Stimulated activated memory B cell treated with anti-CD40 and anti-IgM and Interleukin-4, amounts not matched to agents 10 μg/mL and 1 μg/mL and 100 μg/mL, for 72 hours (primary cell): ENCODE measurements around the gene CSTA.

ENCODE experiments used
- ATAC-seq: fragments of 150-1000 bp; cut with Tn5 transposase; 2 replicates; pipeline ENCODE4 v1.10.0; 2021
- H3K27ac Mint-ChIP-seq: one replicate; pipeline ENCODE4 v1.8.0; 2022; ENCODE audit warnings: mild to moderate bottlenecking, mixed read lengths
- H3K27me3 Mint-ChIP-seq: one replicate; pipeline ENCODE4 v1.8.0; 2022; ENCODE audit warnings: mixed read lengths
- H3K36me3 Mint-ChIP-seq: one replicate; pipeline ENCODE4 v1.8.0; 2022; ENCODE audit warnings: mixed read lengths
- H3K4me1 Mint-ChIP-seq: one replicate; pipeline ENCODE4 v1.8.0; 2022; ENCODE audit warnings: mixed read lengths
- H3K4me3 Mint-ChIP-seq: one replicate; pipeline ENCODE4 v1.8.0; 2022; ENCODE audit warnings: mild to moderate bottlenecking, moderate library complexity, mixed read lengths
- H3K9me3 Mint-ChIP-seq: one replicate; pipeline ENCODE4 v1.8.0; 2022; ENCODE audit warnings: mixed read lengths

Gene CSTA

DNA sequence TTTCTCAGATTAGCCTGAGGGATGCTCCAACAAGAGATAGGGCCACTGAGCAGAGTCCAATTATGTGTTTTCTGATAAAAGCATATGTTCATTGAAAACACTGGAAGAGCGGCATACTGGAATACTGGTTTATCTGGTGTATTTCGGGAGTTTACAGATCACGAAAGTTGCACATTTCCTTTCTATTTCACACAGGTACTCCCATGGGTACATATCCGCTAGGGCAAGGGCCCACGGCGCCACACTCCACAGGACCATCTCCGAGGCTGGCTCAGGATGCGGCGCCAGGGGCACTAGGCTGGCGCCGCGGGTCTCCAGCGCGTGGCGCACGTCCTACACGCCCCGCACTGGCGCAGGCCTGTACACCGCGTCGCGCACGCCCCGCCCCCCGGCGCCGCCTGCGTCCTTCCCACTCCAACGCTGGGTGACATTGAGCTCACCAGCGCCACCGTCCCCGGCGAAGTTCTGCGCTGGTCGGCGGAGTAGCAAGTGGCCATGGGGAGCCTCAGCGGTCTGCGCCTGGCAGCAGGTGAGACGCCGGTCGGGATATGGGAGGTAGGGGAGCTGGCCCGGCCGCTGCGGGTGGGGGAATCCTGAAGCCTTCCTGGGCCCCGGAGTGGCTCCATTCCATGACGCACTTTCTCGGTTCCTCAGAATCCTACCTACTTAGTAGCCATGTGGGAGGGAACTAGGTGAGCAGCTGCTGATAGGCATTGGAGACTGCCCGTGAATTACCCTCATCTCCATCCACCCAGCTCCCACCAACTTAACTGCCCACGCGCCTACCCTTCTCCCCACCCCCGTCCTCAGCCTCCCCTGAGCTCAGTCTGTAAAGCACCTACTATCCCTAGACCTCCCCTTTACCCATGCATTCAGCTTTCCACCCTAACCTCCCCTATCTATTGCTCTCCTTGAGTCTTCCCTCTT lies 59.0 kb downstream of the CSTA start, which contains the start of gene FAM162A:
Gene FAM162A (plus strand): TSS at position 412 of the 927 bp plus-strand sequence. CDS start 84 bp downstream, at position 496.
- Mint-ChIP-seq H3K27me3 (no peaks in the 10 kb centered on the region), H3K9me3 (no peaks in the 10 kb centered on the region), H3K4me1 (peaks cover 64% of the 10 kb centered on the region), H3K36me3 (peaks cover 16% of the 10 kb centered on the region), H3K27ac (peak within 1 kb of the TSS; percentile 93), H3K4me3 (peak within 1 kb of the TSS; percentile 90)
- ATAC-seq, result peak; percentile 97

DNA sequence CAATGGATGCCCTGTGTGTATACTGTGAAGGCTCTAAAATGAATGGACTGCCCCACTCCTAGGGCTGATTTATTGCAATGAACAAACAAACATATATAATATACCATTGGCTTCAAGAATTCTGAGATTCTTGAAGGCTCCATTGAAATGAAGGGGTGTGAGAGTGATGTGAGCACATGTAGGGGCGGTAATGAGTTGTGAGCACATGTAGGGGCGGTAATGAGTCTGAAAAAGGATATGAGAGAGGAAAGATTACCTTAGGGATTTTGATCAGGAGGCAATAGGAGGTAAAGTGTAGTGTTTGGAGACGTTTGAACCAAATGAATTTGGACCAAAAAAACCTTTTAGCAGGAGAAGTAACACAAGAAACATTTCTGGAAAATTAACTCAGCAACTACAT lies 62.7 kb downstream of the CSTA start:
- peaks cover 44% of the 10 kb centered on the region for H3K4me1 Mint-ChIP-seq
- peak overlapping the region; percentile 13 for H3K27ac Mint-ChIP-seq

DNA sequence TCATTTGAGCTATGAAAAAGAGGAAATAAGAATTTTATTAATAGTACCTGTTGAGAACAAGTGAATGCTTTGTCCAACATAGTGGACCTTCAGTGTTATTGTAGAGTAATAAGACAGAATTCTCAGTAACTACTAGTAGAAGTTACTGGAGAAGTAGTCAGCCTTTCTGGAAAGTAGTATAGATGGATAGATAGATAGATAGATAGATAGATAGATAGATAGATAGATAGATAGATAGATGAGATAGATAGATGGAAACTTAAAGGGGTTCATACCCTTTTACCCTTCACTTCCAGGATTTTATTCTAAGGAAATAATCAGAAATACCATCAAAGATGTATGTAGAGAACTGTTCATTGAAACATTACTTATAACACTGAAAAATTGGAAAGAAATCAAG lies 64.1 kb downstream of the CSTA start:
- no peak for ATAC-seq
- Mint-ChIP-seq H3K27me3 (no peaks in the 10 kb centered on the region), H3K27ac (peak overlapping the region; percentile 13), H3K36me3 (peaks cover 21% of the 10 kb centered on the region), H3K4me3 (no peak overlapping the region), H3K9me3 (no peaks in the 10 kb centered on the region), H3K4me1 (peaks cover 30% of the 10 kb centered on the region)

More for the DNA sequence above, 62.7 kb downstream of the CSTA start:
- Mint-ChIP-seq H3K36me3 (peaks cover 16% of the 10 kb centered on the region), H3K27me3 (no peaks in the 10 kb centered on the region), H3K9me3 (no peaks in the 10 kb centered on the region), H3K4me3 (no peak overlapping the region)
- ATAC-seq, result no peak

DNA sequence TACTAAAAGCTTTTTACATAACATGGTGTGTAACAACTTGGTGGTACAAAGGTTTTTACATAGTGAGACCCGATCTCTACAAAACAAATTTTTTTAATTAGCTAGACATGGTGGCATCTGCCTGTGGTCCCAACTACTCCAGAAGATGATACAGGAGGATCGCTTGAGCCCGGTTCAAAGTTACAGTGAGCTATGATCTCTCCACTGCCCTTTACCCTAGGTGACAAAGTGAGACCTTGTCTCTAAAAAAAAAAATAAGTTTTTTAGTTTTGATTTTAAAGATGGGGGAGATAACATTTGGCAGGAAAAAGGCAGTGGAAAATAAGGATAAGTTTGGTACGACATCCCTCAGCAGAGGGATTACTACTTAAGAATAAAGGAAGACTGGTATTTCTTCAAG lies 64.8 kb downstream of the CSTA start:
- no peaks in the 10 kb centered on the region for H3K9me3 Mint-ChIP-seq
- no peaks in the 10 kb centered on the region for H3K27me3 Mint-ChIP-seq
- peak overlapping the region; percentile 13 for H3K27ac Mint-ChIP-seq
- peaks cover 23% of the 10 kb centered on the region for H3K4me1 Mint-ChIP-seq
- no peak for ATAC-seq
- H3K4me3 Mint-ChIP-seq, result no peak overlapping the region
- H3K36me3 Mint-ChIP-seq, result peaks cover 28% of the 10 kb centered on the region

DNA sequence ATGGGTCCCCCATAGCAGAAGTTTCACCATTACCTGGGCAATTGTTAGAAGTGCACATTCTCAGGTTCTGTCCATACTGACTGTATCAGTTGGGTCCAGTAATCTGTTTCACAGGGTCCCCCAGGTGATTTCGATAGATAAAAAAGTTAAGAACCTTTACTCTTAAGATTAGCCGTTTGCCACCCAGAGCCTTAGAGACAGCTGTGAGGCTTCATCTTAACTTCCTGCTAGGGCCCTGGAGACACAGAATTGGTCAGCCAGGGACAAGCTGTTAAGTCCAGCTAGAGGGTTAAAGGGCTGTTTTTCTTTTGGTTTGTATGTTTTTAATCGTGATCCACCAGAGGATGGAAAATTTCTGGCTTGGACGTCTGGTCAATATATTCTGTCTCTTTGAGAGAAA lies 65.6 kb downstream of the CSTA start:
- peaks cover 21% of the 10 kb centered on the region for H3K4me1 Mint-ChIP-seq
- ATAC-seq, result no peak
- no peaks in the 10 kb centered on the region for H3K9me3 Mint-ChIP-seq
- peaks cover 30% of the 10 kb centered on the region for H3K36me3 Mint-ChIP-seq
- no peaks in the 10 kb centered on the region for H3K27me3 Mint-ChIP-seq
- no peak overlapping the region for H3K4me3 Mint-ChIP-seq
- H3K27ac Mint-ChIP-seq, result no peak overlapping the region
